ENCODE measurements around the gene KIAA1671.

The KIAA1671 gene

DNA sequence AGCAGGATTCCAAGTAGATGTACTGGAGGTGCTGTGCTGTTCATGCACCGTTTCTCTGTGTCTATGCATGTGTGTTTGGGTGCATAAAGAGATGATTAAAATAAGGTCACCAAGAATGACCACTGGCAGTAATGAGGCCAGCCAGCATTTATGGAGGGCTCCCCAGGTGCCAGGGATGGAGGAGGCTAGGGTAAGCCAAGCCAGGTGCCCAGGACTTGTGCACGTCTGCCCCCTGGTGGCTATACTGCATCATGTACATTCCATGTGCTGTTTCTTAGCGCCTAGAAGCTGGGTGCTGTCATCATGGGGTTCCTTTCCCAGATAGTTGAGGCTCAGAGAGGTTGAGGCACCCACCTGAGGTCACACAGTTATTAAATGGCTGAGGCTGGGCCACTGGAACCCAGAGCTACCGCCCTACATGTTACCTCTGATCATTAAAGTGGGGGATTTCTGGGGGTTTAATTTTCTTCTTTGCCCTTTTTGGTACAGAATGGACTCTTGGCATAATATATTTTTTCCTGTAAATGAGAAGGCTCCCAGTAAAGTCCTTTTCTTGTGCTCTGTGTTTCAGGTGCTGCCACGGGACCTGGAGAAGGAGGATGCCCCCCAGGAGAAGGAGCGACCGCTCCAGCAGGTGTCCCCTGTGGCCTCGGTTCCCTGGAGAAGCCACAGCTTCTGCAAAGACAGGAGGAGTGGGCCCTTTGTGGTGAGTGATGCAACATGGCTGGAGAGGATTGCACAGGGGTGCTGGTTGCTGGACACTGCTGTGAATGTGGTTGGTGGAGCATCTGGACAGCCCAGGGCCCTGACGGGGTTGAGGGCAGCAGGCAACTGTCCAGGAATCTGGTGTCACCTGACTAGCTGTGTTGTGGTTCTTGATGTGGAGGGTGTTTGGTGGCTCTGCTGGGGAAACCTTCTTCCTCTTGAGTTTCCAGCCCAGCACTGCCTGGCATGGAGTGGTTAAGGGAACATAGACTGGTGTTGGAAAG is 96.4 kb downstream of the KIAA1671 start:
- DNase-seq: peak; percentile 59

DNA sequence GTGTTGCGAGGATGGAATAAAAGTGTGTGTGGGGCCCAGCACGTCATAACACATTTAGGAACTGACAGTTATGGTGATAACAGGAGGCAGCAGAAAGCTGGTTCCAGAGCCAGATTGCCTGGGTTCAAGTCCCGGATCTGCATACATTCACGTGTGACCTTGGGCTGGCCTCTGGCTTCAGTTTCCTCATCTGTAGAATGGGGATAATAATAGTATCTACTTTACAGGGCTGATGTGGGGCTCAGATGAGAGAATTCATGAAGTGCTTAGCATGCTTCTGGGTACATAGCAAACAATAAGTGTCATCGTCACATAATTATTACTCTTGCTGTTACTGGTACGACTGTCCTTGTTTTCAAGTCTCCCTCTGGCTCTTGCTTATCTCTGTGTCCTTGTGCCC is 97.3 kb downstream of the KIAA1671 start:
- no peak for DNase-seq

DNA sequence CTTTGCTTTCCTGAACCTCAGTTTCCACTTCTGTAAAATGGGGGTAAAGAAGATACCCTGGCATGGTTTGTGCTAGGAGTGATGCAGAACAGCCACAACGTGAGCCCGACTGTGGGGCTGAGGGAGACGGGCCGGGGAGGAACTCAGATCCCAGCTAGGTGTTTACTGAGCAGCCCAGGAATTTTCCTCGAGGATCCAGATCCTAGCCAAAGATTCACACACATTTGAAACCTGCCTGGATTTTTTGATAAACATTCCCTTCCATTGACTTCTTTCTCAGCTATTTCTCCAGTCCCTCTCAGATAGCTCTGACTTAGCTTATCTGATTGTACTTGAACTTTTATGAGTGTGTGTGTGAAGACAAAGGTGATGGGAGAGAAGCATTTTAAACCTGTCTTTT is 98.0 kb downstream of the KIAA1671 start:
- DNase-seq: no peak

DNA sequence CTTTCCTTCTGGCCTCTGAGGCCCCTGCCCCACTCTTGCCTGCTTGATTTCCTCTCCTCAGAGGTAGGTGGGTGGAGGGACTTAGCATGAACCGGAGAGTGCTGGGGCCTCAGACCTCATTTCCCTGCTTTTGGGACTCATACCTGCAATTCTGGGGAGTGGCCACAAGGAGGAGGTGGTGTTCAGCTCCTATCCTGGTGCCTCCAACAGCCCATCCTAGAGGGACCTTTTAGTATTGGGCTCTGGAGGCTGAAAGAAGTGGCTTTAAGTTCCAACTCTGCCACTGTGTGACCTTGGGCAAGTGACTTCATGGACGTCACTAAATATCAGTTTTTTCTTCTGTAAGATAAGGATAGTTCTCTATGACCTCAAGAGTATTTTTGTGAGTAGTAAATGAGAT is 98.6 kb downstream of the KIAA1671 start:
- no peak for DNase-seq

DNA sequence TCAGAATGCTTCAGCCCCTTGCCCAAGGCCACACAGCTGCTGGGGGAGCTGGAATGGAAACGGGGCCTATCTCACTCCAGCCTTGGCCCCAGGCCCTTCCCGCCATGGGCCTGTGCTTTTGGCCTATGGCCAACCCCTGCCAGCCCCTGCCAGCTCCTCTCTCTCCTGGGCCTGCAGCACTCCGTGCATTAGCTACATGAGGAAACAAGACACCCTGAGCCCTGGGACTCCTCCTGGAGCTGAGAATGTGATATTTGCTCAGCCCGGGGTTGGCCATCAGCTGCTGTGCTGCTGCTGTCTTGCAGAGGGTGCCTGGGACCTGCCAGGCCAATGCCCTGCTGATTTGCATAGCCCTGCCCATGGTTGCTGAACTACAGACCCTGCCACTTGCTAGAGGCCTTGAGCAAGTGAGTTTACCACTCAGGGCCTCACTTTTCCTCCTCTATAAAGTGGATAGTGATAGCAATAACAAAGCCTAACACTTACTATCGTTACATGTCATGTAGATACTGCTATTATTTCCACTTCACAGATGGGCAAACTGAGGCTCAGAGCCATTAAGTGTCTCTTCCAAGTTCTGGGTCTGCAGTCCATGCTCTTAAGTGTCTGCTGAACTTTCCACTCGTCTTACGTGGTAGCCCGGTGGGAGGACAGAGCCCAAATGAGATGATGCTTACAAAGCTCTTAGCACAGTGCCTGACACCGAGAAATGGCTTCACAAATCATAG is 99.6 kb downstream of the KIAA1671 start:
- DNase-seq: peak; percentile 79

DNA sequence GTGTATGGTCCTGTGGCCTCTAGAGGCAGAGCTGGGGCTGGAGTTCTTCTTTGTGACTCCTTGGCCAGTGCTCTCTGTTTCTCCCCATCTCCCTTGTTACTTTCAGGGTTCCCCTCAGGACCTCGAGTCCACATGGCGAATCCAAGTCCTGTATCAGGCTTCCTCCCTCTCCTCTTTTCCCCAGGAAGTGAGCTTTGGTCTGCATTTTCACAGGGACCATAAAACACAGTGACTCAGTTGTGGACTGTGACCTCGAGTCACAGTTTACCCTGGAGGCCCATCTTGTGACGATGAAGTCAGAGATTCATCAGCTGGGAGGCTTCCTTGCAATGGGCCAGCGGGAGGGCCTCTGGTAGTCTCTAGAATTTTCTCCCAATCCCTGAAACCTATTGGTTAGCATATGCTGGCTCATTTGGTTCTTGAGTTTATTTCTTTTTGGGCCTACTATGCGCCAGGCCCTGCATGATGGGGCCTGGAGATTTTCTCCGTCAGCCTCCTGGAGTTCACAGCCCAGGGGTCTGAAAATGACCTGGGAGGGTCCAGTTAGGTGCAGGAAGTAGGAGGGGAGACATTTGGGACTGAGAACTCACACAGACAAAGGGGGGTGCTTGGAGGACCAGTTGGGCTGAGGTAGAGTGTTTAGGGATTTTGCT is 100.8 kb downstream of the KIAA1671 start:
- DNase-seq: no peak

DNA sequence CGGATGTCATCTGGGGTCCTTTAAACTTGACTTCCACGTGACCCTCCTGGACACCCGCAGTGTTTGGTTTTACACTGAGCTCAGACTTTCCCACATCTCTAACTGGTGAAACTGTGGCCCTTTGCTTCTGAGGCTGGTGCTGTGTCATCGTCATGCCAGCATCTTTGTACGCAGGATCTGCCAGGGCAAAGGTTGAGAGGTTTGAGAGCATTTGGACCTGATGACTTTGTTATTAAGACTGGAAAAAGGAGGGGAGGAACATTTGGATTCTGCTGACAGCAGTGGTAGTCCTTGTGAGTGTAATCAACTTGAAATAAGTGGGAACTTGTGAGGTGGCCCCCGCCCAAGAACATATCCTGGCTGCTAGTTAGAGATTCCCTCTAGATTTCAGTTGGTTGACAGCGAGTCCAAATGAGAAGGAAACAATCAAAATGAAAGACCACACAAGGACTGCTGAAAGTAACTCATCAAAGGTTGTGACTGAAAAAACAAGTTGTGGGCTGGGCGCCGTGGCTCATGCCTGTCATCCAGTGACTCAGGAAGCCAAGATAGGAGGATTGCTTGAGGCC is 102.5 kb downstream of the KIAA1671 start:
- peak; percentile 39 for DNase-seq

DNA sequence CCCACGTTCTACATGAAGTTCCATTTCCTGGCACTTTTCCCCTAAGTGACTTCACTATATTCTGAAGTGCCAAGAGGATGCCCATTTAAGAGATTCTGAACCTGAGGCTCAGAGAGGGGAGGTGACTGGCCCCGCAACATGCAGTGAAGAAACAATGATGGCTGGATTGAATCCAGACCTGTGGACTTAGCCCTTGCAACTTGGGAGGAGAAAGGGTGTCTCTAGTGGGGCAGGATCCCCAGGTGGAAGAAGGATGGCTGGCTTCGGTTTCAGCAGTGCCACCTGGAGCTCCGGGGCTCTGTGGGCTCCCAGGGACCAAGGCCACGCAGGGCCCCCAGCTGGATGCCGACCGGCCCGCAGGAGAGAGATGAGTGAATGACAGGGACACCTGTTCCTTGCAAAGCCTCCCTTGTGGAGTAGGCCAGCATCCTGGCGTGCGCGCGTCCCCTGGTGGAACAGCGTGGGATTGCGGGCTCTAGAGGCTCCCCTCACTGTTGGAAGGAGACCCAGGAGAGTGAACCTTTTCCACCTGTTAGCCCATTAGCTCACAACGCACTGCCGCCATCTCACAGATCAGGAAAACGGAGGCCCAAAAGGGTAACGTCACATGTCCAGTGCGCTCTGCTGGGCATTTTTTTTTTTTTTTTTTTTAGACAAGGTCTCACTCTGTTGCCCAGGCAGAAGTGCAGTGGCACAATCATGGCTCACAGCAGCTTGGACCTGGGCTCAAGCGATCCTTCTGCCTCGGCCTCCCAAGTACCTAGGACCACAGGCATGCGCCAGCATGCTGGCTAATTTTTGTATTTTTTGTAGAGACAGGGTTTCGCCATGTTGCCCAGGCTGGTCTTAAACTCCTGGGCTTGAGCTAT is 104.7 kb downstream of the KIAA1671 start:
- DNase-seq: peak; percentile 57

DNA sequence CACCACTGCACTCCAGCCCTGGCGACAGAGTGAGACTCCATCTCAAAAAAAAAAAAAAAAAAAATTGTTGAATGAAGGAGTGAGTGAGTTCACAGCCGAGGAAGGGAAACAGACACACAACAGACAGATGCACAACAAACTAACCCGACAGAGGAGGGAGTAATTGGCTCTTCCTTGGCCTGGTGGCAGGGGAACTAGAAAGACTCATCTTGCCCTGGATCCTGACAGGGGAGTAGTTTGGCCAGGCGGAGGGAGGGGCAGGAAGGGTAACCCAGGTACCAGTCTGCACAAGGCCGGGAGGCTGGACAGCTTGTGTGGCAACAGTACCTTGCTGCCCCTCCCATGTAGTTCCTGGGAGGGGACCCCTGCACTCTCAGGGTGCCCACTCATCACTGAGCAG is 106.9 kb downstream of the KIAA1671 start:
- DNase-seq: no peak

DNA sequence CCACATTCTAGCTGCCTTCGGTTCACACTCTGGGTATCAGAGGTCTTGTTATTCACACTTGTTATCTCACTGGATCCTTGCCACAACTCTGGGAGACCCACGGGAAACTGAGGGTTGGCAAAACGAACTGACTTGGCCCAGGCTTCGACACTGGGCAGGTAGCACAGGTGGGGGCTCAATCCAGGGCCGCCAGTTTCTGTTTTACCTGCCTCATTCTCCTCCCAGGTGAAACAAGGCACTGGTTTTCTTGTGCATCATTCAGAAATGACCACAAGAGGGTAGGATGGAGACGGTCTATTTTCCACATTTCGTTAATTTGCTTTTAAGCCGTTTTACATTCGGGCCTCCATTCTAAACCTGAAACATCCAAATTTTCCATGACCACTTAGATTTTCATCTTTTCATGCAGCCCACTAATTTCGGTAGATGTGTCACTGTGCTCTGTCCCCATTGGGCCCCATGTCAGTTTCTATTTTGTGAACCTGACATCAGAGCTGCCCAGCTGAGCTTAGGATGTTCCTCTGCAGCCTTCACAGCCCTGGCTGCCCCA is 108.1 kb downstream of the KIAA1671 start:
- no peak for DNase-seq

DNA sequence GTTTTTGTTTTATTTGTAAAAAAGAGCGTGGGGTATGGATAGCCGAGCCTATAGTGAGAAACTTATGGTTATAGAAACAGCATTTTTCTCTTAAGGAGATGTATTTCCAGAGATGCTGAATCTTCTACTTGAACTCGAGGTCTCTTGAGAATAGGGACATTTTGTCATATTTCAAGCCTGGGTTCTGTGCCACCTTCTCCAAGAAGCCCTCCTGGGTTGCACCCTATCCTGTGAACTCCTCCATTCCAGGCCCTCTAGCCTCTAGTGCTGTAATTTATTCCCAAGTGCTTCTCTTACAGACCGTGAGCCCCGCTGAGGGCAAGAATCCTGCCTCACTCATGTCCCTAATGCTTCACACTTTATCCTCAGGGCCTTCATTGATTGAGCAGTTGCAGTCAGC is 108.6 kb downstream of the KIAA1671 start:
- DNase-seq: no peak

DNA sequence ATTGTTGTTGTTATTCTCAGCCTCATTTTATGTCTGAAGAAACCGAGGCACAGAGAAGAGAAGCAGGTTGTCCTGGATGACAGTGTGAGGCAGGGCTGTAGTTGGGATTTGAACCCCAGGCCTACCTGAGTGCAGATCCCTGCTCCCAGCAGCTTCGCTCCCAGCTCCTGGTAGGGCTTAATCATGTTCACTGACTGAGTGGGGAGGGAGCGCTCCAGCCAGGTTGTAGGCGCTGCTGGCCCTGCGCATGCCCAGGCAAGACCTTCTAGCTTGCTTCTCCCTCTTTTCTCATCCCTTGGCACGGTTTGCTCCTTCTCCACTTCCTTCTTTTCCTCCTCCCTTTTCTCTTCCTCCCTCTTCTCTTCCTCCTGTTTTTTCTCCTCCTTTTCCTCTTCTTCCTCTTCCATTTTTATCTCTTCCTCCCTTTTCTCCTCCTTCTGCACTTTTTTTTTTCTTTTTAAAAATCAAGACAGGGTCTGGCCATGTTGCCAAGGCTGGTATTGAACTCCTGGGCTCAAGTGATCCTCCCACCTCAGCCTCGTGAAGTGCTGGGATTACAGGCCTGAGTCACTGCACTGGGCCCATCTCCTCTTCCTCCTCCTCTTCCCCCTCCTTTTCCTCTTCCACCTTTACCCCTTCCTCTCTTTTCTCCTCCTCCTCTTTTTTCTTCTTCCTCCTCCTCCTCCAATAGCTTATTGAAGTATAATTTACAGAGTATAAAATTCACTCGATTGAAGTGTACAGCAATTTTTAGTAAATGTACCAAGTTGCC is 109.3 kb downstream of the KIAA1671 start:
- DNase-seq: no peak

DNA sequence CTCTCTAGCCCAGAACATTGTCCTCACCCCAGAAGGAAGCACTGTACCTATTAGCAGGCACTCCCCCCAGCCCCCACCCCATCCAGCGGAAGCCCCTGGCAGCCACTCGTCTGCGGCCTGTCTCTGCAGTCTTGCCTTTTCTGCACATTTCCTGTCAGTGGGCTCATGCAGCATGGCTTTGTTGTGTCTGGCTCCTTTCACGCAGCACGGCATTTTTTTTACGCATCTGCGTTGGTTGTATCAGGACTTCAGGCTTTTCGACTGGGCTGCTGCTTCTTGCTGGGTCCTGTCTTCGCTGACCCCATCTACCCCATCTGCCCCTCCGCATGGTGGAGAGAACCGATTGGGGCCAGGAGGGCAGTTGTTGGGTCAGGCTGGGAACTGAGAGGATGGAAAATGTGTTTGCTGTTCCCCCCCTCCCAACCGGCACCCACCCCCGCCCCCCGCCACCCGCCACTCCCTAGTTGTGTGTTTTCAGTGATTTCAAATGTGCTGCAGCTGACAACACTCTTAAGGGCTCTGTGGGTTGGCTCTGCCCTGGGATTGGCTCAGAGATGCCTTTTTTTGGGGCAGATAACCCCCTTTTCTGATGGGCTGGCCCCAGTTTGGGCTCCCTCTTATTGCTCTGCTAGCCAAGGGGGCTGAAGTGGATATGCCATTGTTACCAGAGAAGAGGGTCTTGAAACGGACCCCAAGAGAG is 110.0 kb downstream of the KIAA1671 start:
- DNase-seq: peak; percentile 68

DNA sequence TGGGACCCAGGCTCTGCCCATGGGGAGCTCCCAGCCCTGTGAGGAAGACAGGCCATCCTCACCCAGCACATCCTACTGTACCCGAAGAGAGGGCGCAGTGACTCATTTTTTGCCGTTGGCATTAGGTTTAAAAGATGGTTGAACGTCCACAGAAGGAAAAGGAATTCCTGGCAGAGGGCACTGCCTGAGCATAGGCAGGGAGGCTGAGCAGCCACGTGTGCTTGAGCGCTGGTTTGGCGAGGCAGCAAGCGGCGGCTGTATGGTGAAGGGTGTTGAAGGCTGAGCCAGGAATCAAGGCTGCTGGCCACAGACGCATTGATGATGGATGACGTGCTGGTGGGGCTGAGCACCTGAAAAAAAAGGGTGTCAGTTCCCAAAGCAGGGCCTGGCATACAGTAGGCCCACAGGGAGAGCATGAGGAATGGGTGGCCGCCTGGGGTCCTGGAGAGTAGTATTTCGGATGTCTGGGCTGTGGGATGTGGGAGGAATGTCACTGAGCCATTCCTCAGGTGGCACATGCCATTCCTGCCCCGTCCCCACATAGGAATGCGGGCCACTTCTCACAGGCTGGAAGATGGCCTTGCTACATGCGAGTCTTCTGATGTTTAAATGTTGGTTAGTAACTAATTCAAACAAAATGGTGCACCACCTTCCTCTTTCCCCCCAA is 112.5 kb downstream of the KIAA1671 start:
- DNase-seq: no peak

DNA sequence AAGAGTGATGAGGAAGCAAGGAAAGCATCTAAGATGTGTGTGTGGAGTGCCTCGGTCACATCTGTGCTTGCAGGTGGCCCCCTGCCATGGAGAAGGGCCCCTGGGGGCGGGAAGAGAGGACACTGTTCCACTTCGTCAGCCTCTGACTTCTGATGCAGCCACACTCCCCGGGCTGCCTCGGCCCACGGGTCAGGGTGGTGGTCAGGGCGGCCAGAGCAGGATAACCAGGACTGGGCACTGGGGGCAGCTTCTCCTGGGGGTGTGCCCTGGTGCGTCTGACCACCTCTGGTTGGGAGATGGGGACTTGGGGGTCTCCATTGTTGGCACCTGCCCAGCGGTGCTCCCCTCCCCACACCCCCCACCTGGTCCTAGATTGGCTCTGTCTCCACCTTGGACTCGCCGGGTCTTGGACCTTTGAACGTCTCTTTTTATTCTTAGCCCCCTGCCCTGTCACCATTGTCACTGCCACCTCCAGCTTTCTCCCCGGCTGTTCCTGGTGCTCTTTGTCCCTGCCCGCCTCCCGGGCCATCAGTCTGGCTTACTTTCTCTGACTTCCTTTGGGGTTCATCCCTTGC is 114.4 kb downstream of the KIAA1671 start:
- DNase-seq: no peak

DNA sequence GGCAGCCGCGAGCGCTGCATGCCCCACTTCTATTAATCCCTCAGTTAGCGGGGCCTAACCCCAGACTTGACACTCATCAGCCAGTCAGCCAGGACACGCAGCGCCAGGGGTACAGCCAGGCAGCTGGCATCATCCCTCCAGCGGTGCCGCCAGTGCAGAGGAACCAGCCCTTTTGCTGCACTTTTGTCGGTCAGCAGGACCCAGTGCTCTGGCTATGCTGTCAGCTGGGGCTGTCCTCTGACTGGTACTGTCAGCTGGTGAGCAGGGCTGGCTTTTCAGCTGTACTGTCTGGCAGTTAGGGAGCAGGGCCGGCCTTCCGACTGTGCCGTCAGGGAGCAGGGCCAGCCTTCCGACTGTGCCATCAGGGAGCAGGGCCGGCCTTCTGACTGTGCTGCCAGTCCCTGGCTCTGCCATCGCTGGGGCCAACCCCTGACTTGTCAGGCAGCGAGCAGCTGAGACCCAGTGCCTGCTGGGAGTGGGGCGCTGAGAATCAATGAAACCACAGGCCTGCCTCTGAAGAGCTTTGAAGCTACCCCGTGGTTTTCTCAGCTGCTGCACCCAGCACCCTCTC is 115.4 kb downstream of the KIAA1671 start:
- no peak for DNase-seq

DNA sequence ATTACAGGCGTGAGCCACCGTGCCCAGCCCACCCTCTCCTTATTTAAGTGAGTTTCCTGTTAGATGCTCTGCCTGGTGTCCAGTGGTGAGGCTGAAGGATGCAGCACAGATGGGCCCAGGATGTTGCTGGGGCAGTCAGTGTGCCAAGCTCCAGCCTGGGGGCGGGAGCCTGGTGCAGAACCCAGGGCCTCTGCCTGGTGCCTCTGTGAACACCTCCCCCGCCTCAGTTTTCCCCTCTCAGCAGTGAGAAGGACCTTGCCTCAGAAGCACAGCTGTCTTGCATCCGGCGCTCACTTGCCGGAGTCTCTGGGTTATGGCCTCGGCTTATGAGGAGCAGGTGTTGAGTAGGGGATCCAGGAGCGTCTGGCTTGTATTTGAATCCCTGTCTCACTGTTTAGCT is 116.2 kb downstream of the KIAA1671 start:
- no peak for DNase-seq

DNA sequence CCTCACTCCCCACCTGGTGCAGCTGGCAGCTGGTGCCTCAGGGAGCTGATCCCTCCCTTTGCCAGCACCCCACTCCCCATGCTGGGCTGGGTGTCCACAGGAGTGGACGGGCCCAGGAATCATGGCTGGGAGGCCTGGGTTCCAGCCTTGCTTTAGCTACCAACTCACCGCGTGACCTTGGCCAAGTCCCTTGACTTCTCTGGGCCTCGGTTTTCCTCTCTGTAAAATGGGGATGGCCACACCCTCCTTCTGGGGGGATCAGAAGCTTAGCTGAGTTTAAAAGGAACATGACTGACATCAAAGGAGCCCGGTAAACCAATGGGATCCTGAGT is 116.9 kb downstream of the KIAA1671 start:
- no peak for DNase-seq
